ENCODE results near the gene BLACAT1. TPM values are rescaled to one million over a fixed set of nuclear protein-coding genes. Genes with fewer than 3 reads are reported as not detected.

BLACAT1 gene
- total RNA-seq, 4 donors from 2014 or later, result 0.29 to 2.3 (median 0.99) TPM

DNA sequence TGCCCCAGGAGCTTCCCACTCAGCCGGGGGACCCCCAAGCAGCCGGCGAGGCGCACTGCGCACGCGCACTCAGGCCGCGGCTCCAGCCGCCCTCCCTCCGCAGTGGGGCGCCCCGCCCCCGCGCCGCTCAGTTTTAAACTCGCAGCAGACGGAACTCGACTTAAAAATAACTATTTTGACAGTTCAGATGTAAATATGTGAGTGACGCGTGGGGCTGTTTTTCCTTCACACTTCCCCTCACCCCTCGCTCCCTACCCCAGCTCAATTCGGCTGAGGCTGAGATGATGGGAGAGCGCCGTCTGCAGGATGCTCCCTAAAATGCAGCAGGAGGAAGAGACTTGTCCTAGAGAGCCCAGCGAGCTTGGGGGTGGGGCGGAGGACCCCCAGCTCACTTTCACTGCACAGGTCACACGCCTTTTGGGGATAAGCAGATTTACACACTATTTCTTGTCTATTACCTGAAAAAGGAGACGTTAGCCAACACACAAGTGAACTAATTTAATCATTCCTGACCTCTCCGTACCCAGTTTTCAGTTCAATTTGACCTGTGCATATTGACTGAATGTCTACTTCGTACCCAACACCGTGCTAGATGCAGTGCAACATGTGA is 25.0 kb downstream of the BLACAT1 start:
- Histone ChIP-seq H3K27me3 (peaks cover 0 to 57% (median 0%) of the 10 kb centered on the region in 4 donors), H3K27ac (no peak overlapping the region), H3K9me3 (no peaks in the 10 kb centered on the region), H3K36me3 (no peaks in the 10 kb centered on the region), H3K4me3 (peak overlapping the region; percentile 20 to 75 (median 41)), H3K4me1 (peaks cover 0 to 11% (median 10%) of the 10 kb centered on the region in 3 donors)
- 4 to 5% methylated on average over 13 to 26 of the region's 32 CpGs for WGBS, 2 donors
- no peak for TF ChIP-seq POLR2A (IDR thresholded peaks at IDR 0.05)
- TF ChIP-seq, protein P1, sequence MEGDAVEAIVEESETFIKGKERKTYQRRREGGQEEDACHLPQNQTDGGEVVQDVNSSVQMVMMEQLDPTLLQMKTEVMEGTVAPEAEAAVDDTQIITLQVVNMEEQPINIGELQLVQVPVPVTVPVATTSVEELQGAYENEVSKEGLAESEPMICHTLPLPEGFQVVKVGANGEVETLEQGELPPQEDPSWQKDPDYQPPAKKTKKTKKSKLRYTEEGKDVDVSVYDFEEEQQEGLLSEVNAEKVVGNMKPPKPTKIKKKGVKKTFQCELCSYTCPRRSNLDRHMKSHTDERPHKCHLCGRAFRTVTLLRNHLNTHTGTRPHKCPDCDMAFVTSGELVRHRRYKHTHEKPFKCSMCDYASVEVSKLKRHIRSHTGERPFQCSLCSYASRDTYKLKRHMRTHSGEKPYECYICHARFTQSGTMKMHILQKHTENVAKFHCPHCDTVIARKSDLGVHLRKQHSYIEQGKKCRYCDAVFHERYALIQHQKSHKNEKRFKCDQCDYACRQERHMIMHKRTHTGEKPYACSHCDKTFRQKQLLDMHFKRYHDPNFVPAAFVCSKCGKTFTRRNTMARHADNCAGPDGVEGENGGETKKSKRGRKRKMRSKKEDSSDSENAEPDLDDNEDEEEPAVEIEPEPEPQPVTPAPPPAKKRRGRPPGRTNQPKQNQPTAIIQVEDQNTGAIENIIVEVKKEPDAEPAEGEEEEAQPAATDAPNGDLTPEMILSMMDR (IDR thresholded peaks at IDR 0.05), result peak; percentile 53 to 82 (median 72)
- DNase-seq, result no peak
- intact Hi-C loops (cut with DNase I), result no loop called here

DNA sequence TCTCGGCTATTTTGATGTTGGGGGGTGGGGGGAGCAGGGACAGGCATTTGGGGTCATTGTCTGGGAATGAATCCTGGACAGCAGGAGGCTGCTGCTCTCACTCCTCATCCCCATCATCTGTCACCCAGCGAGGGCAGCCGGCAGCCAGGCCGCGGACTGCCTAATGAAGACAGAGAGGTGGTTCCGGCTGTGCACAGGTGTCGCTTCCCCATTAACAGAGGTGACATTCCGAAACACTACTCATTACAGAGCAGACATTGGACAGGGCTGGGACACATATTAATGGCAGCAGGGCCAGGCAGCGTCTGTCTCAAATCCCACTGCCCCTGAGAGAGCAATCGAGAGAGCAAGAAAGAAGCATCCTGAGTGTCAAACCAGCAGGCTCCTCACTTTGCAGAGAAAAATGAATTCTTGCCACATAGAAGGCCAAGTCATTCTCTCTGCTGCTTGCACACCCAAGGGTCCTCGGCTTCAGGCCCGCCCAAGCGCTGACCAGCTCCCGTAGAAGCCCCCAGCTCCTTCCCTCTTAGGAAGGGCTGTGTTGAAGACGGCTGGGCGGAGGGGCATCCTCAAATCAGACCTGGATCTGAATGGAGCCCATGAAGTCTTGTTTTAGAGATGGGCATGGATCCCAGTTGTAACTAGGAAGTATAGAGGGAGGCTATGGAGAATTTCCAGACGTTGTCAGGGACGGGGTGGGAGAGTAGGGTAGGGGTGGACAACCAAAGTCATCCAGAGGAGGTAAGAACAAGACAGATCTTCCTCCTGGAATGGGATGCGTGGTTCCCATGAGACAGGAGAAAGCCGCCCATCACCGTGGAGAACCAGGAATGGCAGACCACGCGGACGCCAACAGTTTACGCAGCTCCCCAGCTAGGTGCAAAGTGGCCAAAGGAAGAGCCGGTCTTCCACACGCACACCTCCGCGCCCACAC is 25.8 kb downstream of the BLACAT1 start:
- intact Hi-C loops (cut with DNase I), result no loop called here
- peaks cover 0 to 11% (median 10%) of the 10 kb centered on the region in 3 donors for H3K4me1 ChIP-seq
- WGBS, 2 donors, result 58 to 66% methylated on average over 14 to 27 of the region's 29 CpGs
- no peak overlapping the region for H3K27ac ChIP-seq
- peaks cover 0 to 57% (median 0%) of the 10 kb centered on the region in 4 donors for H3K27me3 ChIP-seq
- H3K36me3 ChIP-seq, result no peaks in the 10 kb centered on the region
- H3K9me3 ChIP-seq, result no peaks in the 10 kb centered on the region
- DNase-seq, result no peak
- peak overlapping the region; percentile 20 to 75 (median 41) for H3K4me3 ChIP-seq
- TF ChIP-seq, protein P1 (IDR thresholded peaks at IDR 0.05), result no peak
- no peak for TF ChIP-seq POLR2A (IDR thresholded peaks at IDR 0.05)

- 50 to 65% methylated on average over 8 of the region's 8 CpGs for WGBS, 2 donors
- TF ChIP-seq, protein P1 (IDR thresholded peaks at IDR 0.05), result no peak
- TF ChIP-seq POLR2A (IDR thresholded peaks at IDR 0.05), result no peak
- Histone ChIP-seq H3K36me3 (no peaks in the 10 kb centered on the region), H3K9me3 (no peaks in the 10 kb centered on the region), H3K27ac (no peak overlapping the region), H3K27me3 (peaks cover 0 to 47% (median 0%) of the 10 kb centered on the region in 4 donors), H3K4me3 (no peak overlapping the region), H3K4me1 (no peaks in the 10 kb centered on the region)
- intact Hi-C loops (cut with DNase I), result no loop called here
- no peak for DNase-seq
Measured at GRCh38 chr1:205424901-205425600, 30.8 kb downstream of the BLACAT1 start.

GRCh38 chr1:205423814-205424399 is 31.9 kb downstream of the BLACAT1 start:
- intact Hi-C loops (cut with DNase I), result no loop called here
- Histone ChIP-seq H3K4me1 (no peaks in the 10 kb centered on the region), H3K27ac (no peak overlapping the region), H3K9me3 (no peaks in the 10 kb centered on the region), H3K27me3 (peaks cover 0 to 54% (median 0%) of the 10 kb centered on the region in 4 donors), H3K36me3 (no peaks in the 10 kb centered on the region), H3K4me3 (no peak overlapping the region)
- WGBS, 2 donors, result 78 to 85% methylated on average over 6 of the region's 6 CpGs
- no peak for DNase-seq
- TF ChIP-seq, protein P1 (IDR thresholded peaks at IDR 0.05), result no peak
- no peak for TF ChIP-seq POLR2A (IDR thresholded peaks at IDR 0.05)
